KMS-11 (cell line): ENCODE data around the gene MARK4.

Source experiments
- H2AFZ ChIP-seq: fragments of 200-600 bp; sonication (generic); 2 replicates; pipeline ENCODE4 v1.6.1; 2016; ENCODE audit warnings: antibody characterized with exemption, mixed run types, low read depth
- H3K27ac ChIP-seq: fragments of 200-600 bp; sonication (generic); 2 replicates; pipeline ENCODE4 v1.6.1; 2016; ENCODE audit warnings: mild to moderate bottlenecking, mixed run types
- H3K27me3 ChIP-seq: fragments of 200-600 bp; sonication (generic); 2 replicates; pipeline ENCODE4 v1.6.1; 2017; ENCODE audit warnings: mild to moderate bottlenecking, low read depth, mixed run types, moderate library complexity; ENCODE audit not compliant: insufficient read depth
- H3K36me3 ChIP-seq: fragments of 200-600 bp; sonication (generic); 2 replicates; pipeline ENCODE4 v1.6.1; 2017; ENCODE audit warnings: mild to moderate bottlenecking, mixed run types; ENCODE audit not compliant: insufficient read depth
- H3K4me1 ChIP-seq: fragments of 200-600 bp; sonication (generic); 2 replicates; pipeline ENCODE4 v1.6.1; 2016; ENCODE audit warnings: mild to moderate bottlenecking, low read depth, mixed run types; ENCODE audit not compliant: poor library complexity, severe bottlenecking
- H3K4me2 ChIP-seq: fragments of 200-600 bp; sonication (generic); 2 replicates; pipeline ENCODE4 v1.7.0; 2016; ENCODE audit warnings: mild to moderate bottlenecking, mixed run types
- H3K4me3 ChIP-seq: fragments of 200-600 bp; sonication (generic); IDR thresholded peaks from 2 replicates; pipeline ENCODE4 v1.6.1; 2017; ENCODE audit warnings: low read depth, low read length, mixed read lengths; ENCODE audit not compliant: insufficient read depth
- H3K79me2 ChIP-seq: fragments of 200-600 bp; sonication (generic); 2 replicates; pipeline ENCODE4 v1.6.1; 2016; ENCODE audit warnings: low read depth, mixed run types; ENCODE audit not compliant: insufficient read depth
- H3K9ac ChIP-seq: fragments of 200-600 bp; sonication (generic); 2 replicates; pipeline ENCODE4 v1.6.1; 2016; ENCODE audit warnings: mild to moderate bottlenecking, mixed run types
- H4K20me1 ChIP-seq: fragments of 200-600 bp; sonication (generic); 2 replicates; pipeline ENCODE4 v1.6.1; 2016; ENCODE audit warnings: mild to moderate bottlenecking, mixed run types; ENCODE audit not compliant: insufficient read depth
- CTCF ChIP-seq: fragments of 200-600 bp; sonication (generic); conservative IDR thresholded peaks from 2 replicates; pipeline ENCODE4 v1.6.1; 2017; ENCODE audit warnings: low read depth, mild to moderate bottlenecking, antibody characterized with exemption, low read length, moderate library complexity, mixed read lengths

Gene MARK4

GRCh38 chr19:45350477-45351058 lies 99.5 kb downstream of the MARK4 start:
- no peak overlapping the region for H3K9ac ChIP-seq
- H3K27me3 ChIP-seq = no peaks in the 10 kb centered on the region; the same call in 1 of the 2 replicates
- H3K79me2 ChIP-seq = no peaks in the 10 kb centered on the region
- TF ChIP-seq CTCF = no peak
- H3K27ac ChIP-seq = no peak overlapping the region
- H2AFZ ChIP-seq = no peak overlapping the region
- H3K4me2 ChIP-seq = no peak overlapping the region
- H4K20me1 ChIP-seq = no peaks in the 10 kb centered on the region
- H3K4me3 ChIP-seq = no peak overlapping the region
- H3K36me3 ChIP-seq = no peaks in the 10 kb centered on the region
- H3K4me1 ChIP-seq = no peaks in the 10 kb centered on the region

- no peak for TF ChIP-seq CTCF
- no peak overlapping the region for H3K4me2 ChIP-seq
- H4K20me1 ChIP-seq = no peaks in the 10 kb centered on the region
- H3K36me3 ChIP-seq = no peaks in the 10 kb centered on the region
- H3K4me3 ChIP-seq = no peak overlapping the region
- no peaks in the 10 kb centered on the region for H3K79me2 ChIP-seq
- H2AFZ ChIP-seq = no peak overlapping the region
- no peaks in the 10 kb centered on the region; the same call in 1 of the 2 replicates for H3K27me3 ChIP-seq
- no peaks in the 10 kb centered on the region for H3K4me1 ChIP-seq
- H3K27ac ChIP-seq = no peak overlapping the region
- H3K9ac ChIP-seq = no peak overlapping the region
Observed at GRCh38 chr19:45351401-45351952, 100.4 kb downstream of the MARK4 start.

- Histone ChIP-seq H3K79me2 (no peaks in the 10 kb centered on the region), H3K36me3 (no peaks in the 10 kb centered on the region), H3K4me1 (no peaks in the 10 kb centered on the region), H2AFZ (no peak overlapping the region), H3K4me2 (no peak overlapping the region), H3K4me3 (no peak overlapping the region), H3K27me3 (no peaks in the 10 kb centered on the region; the same call in 1 of the 2 replicates), H4K20me1 (no peaks in the 10 kb centered on the region), H3K27ac (no peak overlapping the region), H3K9ac (no peak overlapping the region)
- no peak for TF ChIP-seq CTCF
Observed at GRCh38 chr19:45352062-45352461, 101.0 kb downstream of the MARK4 start.

- no peak overlapping the region for H3K4me2 ChIP-seq
- no peak overlapping the region for H3K4me3 ChIP-seq
- no peaks in the 10 kb centered on the region for H3K4me1 ChIP-seq
- H3K36me3 ChIP-seq = no peaks in the 10 kb centered on the region
- no peaks in the 10 kb centered on the region for H4K20me1 ChIP-seq
- TF ChIP-seq CTCF = no peak
- H2AFZ ChIP-seq = no peak overlapping the region
- H3K79me2 ChIP-seq = no peaks in the 10 kb centered on the region
- no peak overlapping the region for H3K9ac ChIP-seq
- no peak overlapping the region for H3K27ac ChIP-seq
- no peaks in the 10 kb centered on the region; the same call in 1 of the 2 replicates for H3K27me3 ChIP-seq
Observed at GRCh38 chr19:45352471-45352870, 101.4 kb downstream of the MARK4 start.
